SU-DHL-6 (cell line): ENCODE results near the gene TBX18.

ENCODE experiments used
- H2AFZ ChIP-seq: fragments of 200-600 bp; sonication (generic); 2 replicates; pipeline ENCODE4 v1.6.1; 2014; ENCODE audit warnings: low read depth, mild to moderate bottlenecking, moderate library complexity, mixed read lengths, antibody characterized with exemption, low read length; ENCODE audit not compliant: severe bottlenecking
- H3F3A ChIP-seq: fragments of 200-600 bp; shearing (Covaris generic); 2 replicates; pipeline ENCODE4 v1.6.0; 2016; ENCODE audit warnings: antibody characterized with exemption, mild to moderate bottlenecking; ENCODE audit not compliant: insufficient read depth
- H3K27ac ChIP-seq: fragments of 200-600 bp; sonication (generic); 2 replicates; pipeline ENCODE4 v1.5.1; 2016; ENCODE audit warnings: low read depth, mild to moderate bottlenecking, low read length, moderate library complexity, mixed read lengths
- H3K27me3 ChIP-seq: fragments of 200-600 bp; sonication (generic), shearing (Covaris generic); 2 replicates; pipeline ENCODE4 v1.6.0; 2014; ENCODE audit warnings: mild to moderate bottlenecking, low read length
- H3K36me3 ChIP-seq: fragments of 200-600 bp; sonication (generic); 2 replicates; pipeline ENCODE4 v1.6.1; 2014; ENCODE audit warnings: mild to moderate bottlenecking, low read length, mixed read lengths
- H3K4me2 ChIP-seq: fragments of 300-600, 200-600 bp; shearing (Covaris generic), sonication (generic); 2 replicates; pipeline ENCODE4 v1.6.0; 2014; ENCODE audit warnings: low read length, low read depth, mild to moderate bottlenecking; ENCODE audit not compliant: poor library complexity, severe bottlenecking
- H3K4me3 ChIP-seq: fragments of 200-600 bp; sonication (generic); 2 replicates; pipeline ENCODE4 v1.5.1; 2014; ENCODE audit warnings: antibody characterized with exemption, low read length, mild to moderate bottlenecking, mixed read lengths; ENCODE audit not compliant: insufficient read depth, poor library complexity, severe bottlenecking
- H3K79me2 ChIP-seq: fragments of 200-600 bp; sonication (generic); 2 replicates; pipeline ENCODE4 v1.6.1; 2014; ENCODE audit warnings: mild to moderate bottlenecking, low read length, moderate library complexity; ENCODE audit not compliant: insufficient read depth
- H3K9ac ChIP-seq: fragments of 200-600 bp; sonication (generic); 2 replicates; pipeline ENCODE4 v1.7.0; 2014; ENCODE audit warnings: mild to moderate bottlenecking, low read length
- H3K9me2 ChIP-seq: fragments of 200-600 bp; sonication (generic); replicated peaks from 2 replicates; pipeline ENCODE4 v1.6.1; 2014; ENCODE audit warnings: low read length; ENCODE audit not compliant: insufficient read depth
- H3K9me3 ChIP-seq: fragments of 200-600 bp; sonication (generic); 2 replicates; pipeline ENCODE4 v1.6.1; 2014; ENCODE audit warnings: low read length, mixed read lengths; ENCODE audit not compliant: insufficient read depth
- H4K20me1 ChIP-seq: fragments of 200-600 bp; sonication (generic); 2 replicates; pipeline ENCODE4 v1.6.1; 2014; ENCODE audit warnings: low read depth, mild to moderate bottlenecking, antibody characterized with exemption, low read length, moderate library complexity, mixed read lengths
- EZH2phosphoT487 ChIP-seq: fragments of 200-600 bp; sonication (generic), shearing (Covaris generic); conservative IDR thresholded peaks from 2 replicates; pipeline ENCODE4 v1.6.1; 2018; ENCODE audit warnings: mild to moderate bottlenecking, antibody characterized with exemption, low read length, moderate library complexity, mixed read lengths
- TF ChIP-seq, protein P1 (sequence below): fragments of 200-600 bp; sonication (generic); IDR thresholded peaks from one replicate; pipeline ENCODE4 v1.5.1; 2017; ENCODE audit warnings: antibody characterized with exemption, mild to moderate bottlenecking, low read length, moderate library complexity; ENCODE audit not compliant: insufficient read depth, poor library complexity, severe bottlenecking

Gene TBX18

DNA sequence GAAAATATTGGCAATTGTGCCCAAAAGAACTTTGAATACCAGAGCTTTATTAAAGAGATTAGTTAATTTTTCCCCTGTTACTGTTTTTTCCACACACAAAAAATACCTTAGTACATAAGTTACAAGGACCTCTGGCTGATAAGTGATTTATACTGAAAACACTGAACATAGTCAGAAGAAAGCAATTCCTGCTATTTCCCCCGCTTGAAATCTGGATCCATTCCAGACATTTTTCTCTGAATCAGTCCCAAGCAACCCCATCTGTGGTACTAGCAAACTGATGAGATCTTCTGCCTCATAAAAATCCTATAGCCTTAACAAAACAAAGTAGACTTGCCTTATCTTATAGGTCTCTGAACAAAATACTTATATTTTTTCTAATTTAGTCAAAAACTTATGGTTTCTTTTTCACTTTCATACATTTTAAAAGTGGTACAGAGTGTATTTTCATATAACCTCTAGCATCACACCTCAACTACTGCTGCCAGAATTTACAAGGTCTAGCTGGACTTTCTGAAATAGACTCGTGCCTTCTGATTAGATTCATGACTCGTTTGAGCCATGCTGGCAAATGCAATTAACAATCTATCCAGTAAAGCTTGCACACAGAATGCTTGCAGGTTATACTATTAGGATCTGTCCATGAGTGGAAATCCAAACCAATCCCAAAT is 111.9 kb downstream of the TBX18 start:
- no peak overlapping the region for H2AFZ ChIP-seq
- no peaks in the 10 kb centered on the region for H3K9me3 ChIP-seq
- 0 out of 2 replicates have a peak, but pooled peaks cover 3% of the 10 kb centered on the region for H3K9me2 ChIP-seq
- H3K27me3 ChIP-seq, result no peaks in the 10 kb centered on the region
- no peak overlapping the region for H3K27ac ChIP-seq
- H3K4me3 ChIP-seq, result no peak overlapping the region
- H3K4me2 ChIP-seq, result no peak overlapping the region
- H3F3A ChIP-seq, result no peaks in the 10 kb centered on the region
- TF ChIP-seq EZH2phosphoT487, result no peak
- TF ChIP-seq, protein P1, sequence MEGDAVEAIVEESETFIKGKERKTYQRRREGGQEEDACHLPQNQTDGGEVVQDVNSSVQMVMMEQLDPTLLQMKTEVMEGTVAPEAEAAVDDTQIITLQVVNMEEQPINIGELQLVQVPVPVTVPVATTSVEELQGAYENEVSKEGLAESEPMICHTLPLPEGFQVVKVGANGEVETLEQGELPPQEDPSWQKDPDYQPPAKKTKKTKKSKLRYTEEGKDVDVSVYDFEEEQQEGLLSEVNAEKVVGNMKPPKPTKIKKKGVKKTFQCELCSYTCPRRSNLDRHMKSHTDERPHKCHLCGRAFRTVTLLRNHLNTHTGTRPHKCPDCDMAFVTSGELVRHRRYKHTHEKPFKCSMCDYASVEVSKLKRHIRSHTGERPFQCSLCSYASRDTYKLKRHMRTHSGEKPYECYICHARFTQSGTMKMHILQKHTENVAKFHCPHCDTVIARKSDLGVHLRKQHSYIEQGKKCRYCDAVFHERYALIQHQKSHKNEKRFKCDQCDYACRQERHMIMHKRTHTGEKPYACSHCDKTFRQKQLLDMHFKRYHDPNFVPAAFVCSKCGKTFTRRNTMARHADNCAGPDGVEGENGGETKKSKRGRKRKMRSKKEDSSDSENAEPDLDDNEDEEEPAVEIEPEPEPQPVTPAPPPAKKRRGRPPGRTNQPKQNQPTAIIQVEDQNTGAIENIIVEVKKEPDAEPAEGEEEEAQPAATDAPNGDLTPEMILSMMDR, result no peak
- no peaks in the 10 kb centered on the region for H3K79me2 ChIP-seq
- H3K36me3 ChIP-seq, result no peaks in the 10 kb centered on the region
- no peaks in the 10 kb centered on the region for H4K20me1 ChIP-seq
- H3K9ac ChIP-seq, result no peak overlapping the region

DNA sequence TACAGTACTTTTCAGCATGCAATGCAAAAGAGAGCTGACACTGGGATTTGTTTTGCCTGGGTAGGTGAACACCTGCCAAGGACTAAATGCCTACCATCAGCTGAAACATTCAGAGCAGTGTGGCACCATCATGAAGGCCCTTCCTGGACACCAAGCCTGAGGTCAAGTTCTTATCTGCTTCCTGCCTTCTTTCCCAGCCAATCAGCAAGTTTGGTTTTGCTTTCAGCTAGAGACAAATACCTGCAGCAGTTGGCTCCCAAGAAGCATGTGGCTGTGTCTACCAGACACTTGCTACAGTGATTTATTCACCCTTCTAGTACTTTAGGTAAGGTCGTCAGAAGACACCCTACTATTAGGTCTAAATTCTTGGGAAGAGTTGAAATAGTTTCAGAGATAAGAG is 112.8 kb downstream of the TBX18 start:
- Histone ChIP-seq H3K27me3 (no peaks in the 10 kb centered on the region), H3K79me2 (no peaks in the 10 kb centered on the region), H3K27ac (no peak overlapping the region), H2AFZ (no peak overlapping the region), H3K9ac (no peak overlapping the region), H3F3A (no peaks in the 10 kb centered on the region), H3K4me2 (no peak overlapping the region), H3K36me3 (no peaks in the 10 kb centered on the region), H3K9me2 (0 out of 2 replicates have a peak, but pooled peaks cover 3% of the 10 kb centered on the region), H4K20me1 (no peaks in the 10 kb centered on the region), H3K9me3 (no peaks in the 10 kb centered on the region), H3K4me3 (no peak overlapping the region)
- TF ChIP-seq EZH2phosphoT487, result no peak
- TF ChIP-seq, protein P1, result no peak

DNA sequence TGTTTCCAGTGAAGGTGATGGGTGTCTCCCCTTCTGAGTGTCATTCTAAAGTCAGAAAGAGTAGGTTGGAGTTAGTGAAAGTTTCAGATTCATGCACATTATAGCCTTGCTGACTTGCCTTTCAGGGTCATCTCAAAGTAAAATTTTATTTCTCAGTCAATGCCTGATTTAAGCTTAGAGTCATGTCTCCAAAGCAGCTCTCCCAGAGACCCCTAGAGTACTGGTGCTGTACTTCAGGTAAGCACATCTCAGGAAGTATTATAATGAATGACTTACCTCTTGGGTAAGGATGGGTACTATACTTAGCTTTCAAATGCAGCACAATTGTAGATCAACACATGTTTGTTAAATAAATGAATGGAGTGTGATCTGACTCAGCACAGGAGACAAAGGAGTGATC is 116.0 kb downstream of the TBX18 start:
- no peaks in the 10 kb centered on the region for H3K27me3 ChIP-seq
- no peaks in the 10 kb centered on the region for H3F3A ChIP-seq
- H3K4me2 ChIP-seq, result no peak overlapping the region
- TF ChIP-seq EZH2phosphoT487, result no peak
- TF ChIP-seq, protein P1, result no peak
- no peak overlapping the region for H3K27ac ChIP-seq
- H4K20me1 ChIP-seq, result no peaks in the 10 kb centered on the region
- no peaks in the 10 kb centered on the region for H3K36me3 ChIP-seq
- H2AFZ ChIP-seq, result no peak overlapping the region
- H3K4me3 ChIP-seq, result no peak overlapping the region
- no peaks in the 10 kb centered on the region for H3K9me3 ChIP-seq
- H3K79me2 ChIP-seq, result no peaks in the 10 kb centered on the region
- H3K9me2 ChIP-seq, result 0 out of 2 replicates have a peak, but pooled peaks cover 3% of the 10 kb centered on the region
- no peak overlapping the region for H3K9ac ChIP-seq
